HepG2 (cell line): ENCODE results near the gene FAAP100. TPM values are rescaled to one million over a fixed set of nuclear protein-coding genes. Genes with fewer than 3 reads are reported as not detected.

ENCODE experiments used
- ATAC-seq: fragments of 200-7000 bp; cut with Tn5 transposase; 3 replicates; pipeline ENCODE4 v1.9.1; 2020; ENCODE audit warnings: mild to moderate bottlenecking, moderate library complexity
- BruUV-seq: library from RNA; stranded (reverse); fragments of 400-500 nt; replicated peaks from 2 replicates; lab custom pipeline; 2021; lab: Mats Ljungman, UMichigan
- CTCF ChIA-PET: fragments of 300-600 bp; formaldehyde crosslinking; extraction: SDS; loops from one replicate; lab custom pipeline; 2021; ENCODE audit warnings: low total read pairs, inconsistent platforms, low intra/inter-chr PET ratio; lab: Yijun Ruan, JAX
- POLR2A ChIA-PET: fragments of 350-600 bp; sonication (Branson Sonifier 250); formaldehyde crosslinking; loops from one replicate; lab custom pipeline; 2020; ENCODE audit warnings: antibody characterized with exemption, inconsistent platforms; lab: Yijun Ruan, JAX
- DNase-seq: peaks from one replicate; pipeline ENCODE4 v3.0.0-alpha.2; 2015; ENCODE audit warnings: low spot score
- FAIRE-seq: peaks from 3 replicates; lab custom pipeline; 2011; peaks lifted over from hg19 to GRCh38; lab: Jason Lieb, UNC
- H2AFZ ChIP-seq: one replicate; pipeline ENCODE4 v1.6.1; 2011; ENCODE audit warnings: low read length, inconsistent platforms
- H3K27ac ChIP-seq: fragments of 300-600 bp; 3 replicates; pipeline ENCODE4 v1.8.0; 2011; ENCODE audit warnings: mixed run types, mild to moderate bottlenecking, mixed read lengths, low read length, inconsistent platforms; ENCODE audit not compliant: insufficient read depth; ENCODE audit errors: extremely low read length
- H3K27me3 ChIP-seq, 2 experiments: fragments of 200-600 bp in 1 of 2; 2 replicates in 1 of 2; 3 replicates in 1 of 2; pipeline versions ENCODE4 v1.6.0 to v1.8.0; 2011; ENCODE audit warnings: low read length in 2 of 2, mild to moderate bottlenecking in 2 of 2, moderate library complexity in 2 of 2, inconsistent platforms in 1 of 2; ENCODE audit not compliant: insufficient read depth in 2 of 2, control insufficient read depth in 1 of 2
- H3K36me3 ChIP-seq, 2 experiments: fragments of 200-600 bp in 1 of 2; replicated peaks in 1 of 2; 2 replicates in 1 of 2; 3 replicates in 1 of 2; pipeline versions ENCODE4 v1.5.1 to v1.8.0; 2011; ENCODE audit warnings: low read length in 2 of 2, inconsistent platforms in 1 of 2; ENCODE audit not compliant: insufficient read depth in 2 of 2, control insufficient read depth in 1 of 2
- H3K4me1 ChIP-seq: 2 replicates; pipeline ENCODE4 v1.5.1; 2012; ENCODE audit warnings: low read length, inconsistent platforms; ENCODE audit not compliant: insufficient read depth
- H3K4me2 ChIP-seq: 2 replicates; pipeline ENCODE4 v1.6.0; 2011; ENCODE audit warnings: low read depth, low read length, inconsistent platforms
- H3K4me3 ChIP-seq, 3 experiments: fragments of 200-600 bp in 1 of 3; sonication (generic), shearing (Covaris generic) in 1 of 3; replicated peaks in 1 of 3; 2 replicates each; pipeline ENCODE4 v1.5.1; 2011 to 2016; ENCODE audit warnings: low read length in 3 of 3, inconsistent platforms in 2 of 3, low read depth in 2 of 3, mild to moderate bottlenecking in 2 of 3, control low read depth in 1 of 3, mixed read lengths in 1 of 3; ENCODE audit not compliant: insufficient read depth in 1 of 3
- H3K79me2 ChIP-seq: one replicate; pipeline ENCODE4 v1.6.1; 2011; ENCODE audit warnings: low read length, inconsistent platforms; ENCODE audit not compliant: insufficient read depth
- H3K9ac ChIP-seq: 2 replicates; pipeline ENCODE4 v1.6.0; 2011; ENCODE audit warnings: mild to moderate bottlenecking, low read depth, low read length, inconsistent platforms; ENCODE audit not compliant: insufficient read depth
- H3K9me3 ChIP-seq: 2 replicates; pipeline ENCODE4 v1.5.1; 2012; ENCODE audit warnings: mild to moderate bottlenecking, low read length
- H4K20me1 ChIP-seq: 2 replicates; pipeline ENCODE4 v1.6.0; 2011; ENCODE audit warnings: inconsistent platforms, mild to moderate bottlenecking, low read length, moderate library complexity; ENCODE audit not compliant: insufficient read depth
- AGO2 ChIP-seq: fragments of 200-400 bp; formaldehyde crosslinking; optimal IDR thresholded peaks from 2 replicates; pipeline ENCODE3; 2017; ENCODE audit warnings: mild to moderate bottlenecking, low read depth, low read length, moderate library complexity
- HNF1A ChIP-seq, 2 experiments: sonication (generic) in 1 of 2; formaldehyde crosslinking in 1 of 2; IDR thresholded peaks; 2 replicates each; pipeline versions ENCODE4 v1.4.0 to v1.6.1; 2016 to 2020; ENCODE audit warnings: borderline replicate concordance in 1 of 2, low read depth in 1 of 2, mild to moderate bottlenecking in 1 of 2, missing genetic modification reagents in 1 of 2
- KLF13 ChIP-seq: sonication (generic); formaldehyde crosslinking; IDR thresholded peaks from 2 replicates; pipeline ENCODE4 v1.4.0; 2020; ENCODE audit warnings: mild to moderate bottlenecking, missing genetic modification reagents
- MED8 ChIP-seq: sonication (generic); formaldehyde crosslinking; IDR thresholded peaks from 2 replicates; pipeline ENCODE4 v1.8.1; 2023; ENCODE audit warnings: mild to moderate bottlenecking, missing genetic modification reagents; ENCODE audit not compliant: insufficient replicate concordance
- NFIB ChIP-seq: sonication (generic); formaldehyde crosslinking; IDR thresholded peaks from 2 replicates; pipeline ENCODE4 v1.9.0; 2021; ENCODE audit warnings: missing genetic modification reagents, mild to moderate bottlenecking, borderline replicate concordance
- U2AF1 ChIP-seq: fragments of 200-400 bp; formaldehyde crosslinking; optimal IDR thresholded peaks from 2 replicates; pipeline ENCODE3; 2017; ENCODE audit warnings: mild to moderate bottlenecking, low read depth, low read length
- ZBED4 ChIP-seq: sonication (generic); formaldehyde crosslinking; IDR thresholded peaks from 2 replicates; pipeline ENCODE4 v1.4.0; 2020; ENCODE audit warnings: missing genetic modification reagents, borderline replicate concordance
- ZNF839 ChIP-seq: sonication (generic); formaldehyde crosslinking; IDR thresholded peaks from 2 replicates; pipeline ENCODE4 v1.4.0; 2020; ENCODE audit warnings: missing genetic modification reagents, mild to moderate bottlenecking, borderline replicate concordance
- WGBS: methylation state at CpG from one replicate; pipeline ENCODE4 v1.1.6; 2017; ENCODE audit warnings: low lambda C conversion rate; 5-methylcytosine and 5-hydroxymethylcytosine counted together
- in situ Hi-C: cut with HindIII; loops from 2 replicates; pipeline ENCODE4 v1.10.0; 2017; ENCODE audit warnings: low pct_unique_long_range_greater_than_20kb; ENCODE audit not compliant: extremely low pct_ligation_motif_present
- intact Hi-C: fragments of 100-400 bp; cut with micrococcal nuclease; formaldehyde crosslinking; loops from one replicate; pipeline ENCODE4 v1.10.0; 2022; ENCODE audit not compliant: unreplicated experiment
- polyA plus RNA-seq, 8 experiments: library from polyadenylated mRNA; depleted of rRNA in 3 of 8; stranded (reverse) in 7 of 8; unstranded in 1 of 8; fragments of >200 nt; fragmentation: Illumina TruSeq in 4 of 8; extraction: Trizol in 4 of 8; gene quantifications; 2 replicates each; pipeline versions ENCODE4 v1.2.1 to v1.2.3, GENCODE V29; 2011 to 2016; ENCODE audit warnings: low read depth in 4 of 8, missing spikeins in 1 of 8, mixed read lengths in 1 of 8; ENCODE audit not compliant: insufficient read depth in 1 of 8
- total RNA-seq, 5 experiments: library from RNA; depleted of rRNA; stranded (reverse); fragments of >200 nt; fragmentation: Illumina TruSeq; extraction: Trizol; gene quantifications; 2 replicates each; pipeline ENCODE4 v1.2.3, GENCODE V29; 2016; ENCODE audit warnings: low read depth in 1 of 5

FAAP100 gene
- total and polyA plus RNA-seq, 2 of the 13 experiments (the other 11 are each of a cell fraction or from before 2014, with no cell fraction given) = 7.6 to 20.8 TPM

DNA sequence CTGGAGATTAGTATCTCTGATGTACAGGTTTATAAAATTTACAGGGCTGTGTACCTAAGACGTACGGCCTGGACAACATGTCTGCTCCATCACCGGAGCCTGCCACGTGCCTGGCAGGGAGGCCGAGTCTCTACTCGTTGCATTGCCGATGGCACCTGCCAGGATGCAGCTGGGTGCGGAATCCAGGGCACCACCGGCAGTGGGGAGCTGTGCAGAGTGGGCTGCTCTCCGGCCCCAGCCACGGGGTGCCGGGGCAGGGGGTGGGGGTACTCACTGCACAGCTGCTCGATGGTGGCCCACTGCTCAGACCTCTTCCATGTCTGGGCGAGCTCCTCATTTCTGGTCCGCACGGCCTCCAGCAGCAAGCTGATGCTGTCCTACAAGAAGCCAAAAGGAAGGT lies 13.1 kb upstream of the FAAP100 start:
- Histone ChIP-seq H3K4me2 (no peak overlapping the region), H3K27ac (no peak overlapping the region), H3K27me3 (no peaks in the 10 kb centered on the region), H2AFZ (no peak overlapping the region), H3K79me2 (no peaks in the 10 kb centered on the region), H3K36me3 (peaks cover 50 to 84% of the 10 kb centered on the region in 2 experiments), H3K9me3 (no peaks in the 10 kb centered on the region), H3K9ac (no peak overlapping the region), H4K20me1 (no peaks in the 10 kb centered on the region), H3K4me3 (no peak overlapping the region), H3K4me1 (no peaks in the 10 kb centered on the region)
- ChIA-PET POLR2A (interaction anchor here (1.5 kb wide), 1 partner anchor 12 kb away, joined by 4 read pairs; no protein-coding TSS in a partner anchor), CTCF (no interaction called here)
- in situ Hi-C loops (no loop called here), intact Hi-C loops (no loop called here)
- 95% methylated on average over 10 of the region's 16 CpGs for WGBS
- ATAC-seq = no peak
- TF ChIP-seq AGO2 = peak; percentile 34
- no peak for TF ChIP-seq MED8 (CRISPR knock-in tag)
- no peak for DNase-seq
- no TSS peak for BruUV-seq
- FAIRE-seq = no peak

GRCh38 chr17:81564778-81565177 lies 12.6 kb upstream of the FAAP100 start:
- DNase-seq (no peak), ATAC-seq (no peak), FAIRE-seq (no peak)
- POLR2A ChIA-PET = no interaction called here
- no peak overlapping the region for H3K4me3 ChIP-seq
- CTCF ChIA-PET = no interaction called here
- intact Hi-C loops (no loop called here), in situ Hi-C loops (no loop called here)
- no TSS peak for BruUV-seq
- H3K36me3 ChIP-seq = peaks cover 47 to 81% of the 10 kb centered on the region in 2 experiments
- WGBS = 97% methylated on average over 17 of the region's 17 CpGs
- TF ChIP-seq KLF13 (CRISPR knock-in tag) = no peak
- TF ChIP-seq HNF1A (IDR thresholded peaks at IDR 0.05; ENCODE audit: low read depth) = no peak
- TF ChIP-seq HNF1A (CRISPR knock-in tag; IDR thresholded peaks at IDR 0.05; ENCODE audit: borderline replicate concordance) = no peak
- TF ChIP-seq ZNF839 (CRISPR knock-in tag) = no peak
- TF ChIP-seq NFIB (CRISPR knock-in tag) = no peak
- no peak for TF ChIP-seq U2AF1
- TF ChIP-seq ZBED4 (CRISPR knock-in tag) = no peak
- no peaks in the 10 kb centered on the region for H3K9me3 ChIP-seq
- no peak overlapping the region for H3K27ac ChIP-seq
- H3K4me1 ChIP-seq = no peaks in the 10 kb centered on the region
- H4K20me1 ChIP-seq = no peaks in the 10 kb centered on the region
- H3K9ac ChIP-seq = no peak overlapping the region
- H3K27me3 ChIP-seq = no peaks in the 10 kb centered on the region
- H3K79me2 ChIP-seq = no peaks in the 10 kb centered on the region
- H2AFZ ChIP-seq = no peak overlapping the region
- no peak overlapping the region for H3K4me2 ChIP-seq
